PC-3 (cell line): ENCODE measurements around the gene GPC6. TPM values are rescaled to one million over a fixed set of nuclear protein-coding genes. Genes with fewer than 3 reads are reported as not detected.

ENCODE experiments used
- ATAC-seq: fragments of 200-7000 bp; cut with Tn5 transposase; 2 replicates; pipeline ENCODE4 v1.9.1; 2020; ENCODE audit warnings: mild to moderate bottlenecking, moderate library complexity
- BruUV-seq: library from RNA; stranded (reverse); fragments of 400-500 nt; replicated peaks from 2 replicates; lab custom pipeline; 2021; lab: Mats Ljungman, UMichigan
- CTCF ChIA-PET: fragments of 300-600 bp; sonication (Branson Sonifier 250); formaldehyde crosslinking; loops from one replicate; lab custom pipeline; 2022; ENCODE audit warnings: antibody characterized with exemption; lab: Charles Lee
- POLR2A ChIA-PET: fragments of 300-600 bp; sonication (Branson Sonifier 250); formaldehyde crosslinking; loops from one replicate; lab custom pipeline; 2022; ENCODE audit warnings: antibody characterized with exemption; ENCODE audit not compliant: unreplicated experiment; lab: Charles Lee
- DNase-seq: peaks from one replicate; pipeline ENCODE4 v3.0.0-alpha.2; 2015
- H2AFZ ChIP-seq: fragments of 300-600 bp; sonication (generic); 2 replicates; pipeline ENCODE4 v1.6.0; 2016; ENCODE audit warnings: antibody characterized with exemption, low read length
- H3F3A ChIP-seq: fragments of 300-600 bp; sonication (generic); one replicate; pipeline ENCODE4 v1.6.0; 2017; ENCODE audit warnings: antibody characterized with exemption, low read length, control low read depth, mild to moderate bottlenecking; ENCODE audit not compliant: unreplicated experiment
- H3K27ac ChIP-seq: fragments of 300-600 bp; sonication (generic); 2 replicates; pipeline ENCODE4 v1.5.1; 2016; ENCODE audit warnings: mild to moderate bottlenecking, low read length
- H3K27me3 ChIP-seq: fragments of 300-600 bp; sonication (generic); 2 replicates; pipeline ENCODE4 v1.6.1; 2016; ENCODE audit warnings: low read length, mixed read lengths
- H3K36me3 ChIP-seq: fragments of 300-600 bp; sonication (generic); 2 replicates; pipeline ENCODE4 v1.6.1; 2016; ENCODE audit warnings: low read depth, mixed run types, low read length, mixed read lengths
- H3K4me1 ChIP-seq: fragments of 300-600 bp; sonication (generic); 2 replicates; pipeline ENCODE4 v1.5.1; 2016; ENCODE audit warnings: low read length; ENCODE audit not compliant: insufficient read depth
- H3K4me2 ChIP-seq: fragments of 300-600 bp; sonication (generic); 2 replicates; pipeline ENCODE4 v1.6.0; 2016; ENCODE audit warnings: low read length
- H3K4me3 ChIP-seq: fragments of 300-600 bp; sonication (generic); 2 replicates; pipeline ENCODE4 v1.5.1; 2016; ENCODE audit warnings: mild to moderate bottlenecking, low read length, mixed read lengths
- H3K79me2 ChIP-seq: fragments of 300-600 bp; sonication (generic); 2 replicates; pipeline ENCODE4 v1.6.1; 2017; ENCODE audit warnings: low read length, mixed read lengths
- H3K9ac ChIP-seq: fragments of 300-600 bp; sonication (generic); 2 replicates; pipeline ENCODE4 v1.6.0; 2016; ENCODE audit warnings: mild to moderate bottlenecking, low read length
- H3K9me2 ChIP-seq: fragments of 300-600 bp; sonication (generic); replicated peaks from 2 replicates; pipeline ENCODE4 v1.6.1; 2016; ENCODE audit warnings: mixed run types, low read length, mixed read lengths
- H3K9me3 ChIP-seq: fragments of 300-600 bp; sonication (generic); 2 replicates; pipeline ENCODE4 v1.6.1; 2016; ENCODE audit warnings: low read length, mixed read lengths
- H4K20me1 ChIP-seq: fragments of 300-600 bp; sonication (generic); 2 replicates; pipeline ENCODE4 v1.6.1; 2016; ENCODE audit warnings: low read length, mixed read lengths
- CTCF ChIP-seq: fragments of 300-600 bp; sonication (generic); conservative IDR thresholded peaks from 2 replicates; pipeline ENCODE4 v1.5.1; 2017; ENCODE audit warnings: antibody characterized with exemption, low read depth, mild to moderate bottlenecking, low read length
- EZH2 ChIP-seq: fragments of 300-600 bp; sonication (generic); IDR thresholded peaks from one replicate; pipeline ENCODE4 v1.6.1; 2017; ENCODE audit warnings: antibody characterized with exemption, mild to moderate bottlenecking, low read length; ENCODE audit not compliant: unreplicated experiment
- EZH2phosphoT487 ChIP-seq: fragments of 300-600 bp; sonication (generic); IDR thresholded peaks from 2 replicates; pipeline ENCODE4 v1.6.1; 2018; ENCODE audit warnings: mild to moderate bottlenecking, antibody characterized with exemption, low read length, borderline replicate concordance
- intact Hi-C: fragments of 100-400 bp; cut with micrococcal nuclease; formaldehyde crosslinking; loops from 2 replicates; pipeline ENCODE4 v1.9.0; 2023
- total RNA-seq: library from RNA; depleted of rRNA; stranded (reverse); fragments of >200 nt; gene quantifications from 2 replicates; pipeline ENCODE4 v1.2.3, GENCODE V29; 2014

The GPC6 gene
- total RNA-seq, 1 experiment from 2014 or later, result 3.5 TPM

GRCh38 chr13:93987458-93987857 is 760.9 kb downstream of the GPC6 start:
- intact Hi-C loops, result no loop called here
- DNase-seq (no peak), ATAC-seq (no peak)
- Histone ChIP-seq H3K4me2 (no peak overlapping the region), H3K27me3 (no peaks in the 10 kb centered on the region), H3K79me2 (no peaks in the 10 kb centered on the region), H2AFZ (no peak overlapping the region), H4K20me1 (no peaks in the 10 kb centered on the region), H3F3A (no peaks in the 10 kb centered on the region), H3K9me2 (no peaks in the 10 kb centered on the region), H3K9ac (no peak overlapping the region), H3K4me1 (no peaks in the 10 kb centered on the region), H3K4me3 (no peak overlapping the region), H3K9me3 (no peaks in the 10 kb centered on the region), H3K27ac (no peak overlapping the region), H3K36me3 (no peaks in the 10 kb centered on the region)
- ChIA-PET CTCF (no interaction called here), POLR2A (no interaction called here)
- no TSS peak for BruUV-seq
- TF ChIP-seq EZH2 (no peak), EZH2phosphoT487 (no peak), CTCF (no peak)

- ATAC-seq (no peak), DNase-seq (no peak)
- Histone ChIP-seq H3K4me3 (no peak overlapping the region), H3K9me2 (no peaks in the 10 kb centered on the region), H3K27me3 (no peaks in the 10 kb centered on the region), H3K4me1 (no peaks in the 10 kb centered on the region), H3K27ac (no peak overlapping the region), H3F3A (no peaks in the 10 kb centered on the region), H3K9ac (no peak overlapping the region), H3K4me2 (no peak overlapping the region), H2AFZ (no peak overlapping the region), H3K36me3 (no peaks in the 10 kb centered on the region), H4K20me1 (no peaks in the 10 kb centered on the region), H3K9me3 (no peaks in the 10 kb centered on the region), H3K79me2 (no peaks in the 10 kb centered on the region)
- ChIA-PET CTCF (no interaction called here), POLR2A (no interaction called here)
- intact Hi-C loops, result no loop called here
- TF ChIP-seq EZH2 (no peak), CTCF (no peak), EZH2phosphoT487 (no peak)
- BruUV-seq, result no TSS peak
Measured at GRCh38 chr13:93991569-93991968, 765.0 kb downstream of the GPC6 start.

GRCh38 chr13:93996481-93996880 is 769.9 kb downstream of the GPC6 start:
- CTCF ChIA-PET, result interaction anchor here (0.6 to 0.7 kb wide), 2 partner anchors 114 to 202 kb away, joined by 3 read pairs; no protein-coding TSS in a partner anchor
- no peaks in the 10 kb centered on the region for H3K27me3 ChIP-seq
- no peak overlapping the region for H2AFZ ChIP-seq
- H3K9ac ChIP-seq, result no peak overlapping the region
- H3K4me3 ChIP-seq, result no peak overlapping the region
- no peak overlapping the region for H3K4me2 ChIP-seq
- H3K36me3 ChIP-seq, result no peaks in the 10 kb centered on the region
- intact Hi-C loops, result no loop called here
- H3K4me1 ChIP-seq, result no peaks in the 10 kb centered on the region
- no peaks in the 10 kb centered on the region for H3K9me2 ChIP-seq
- no peak overlapping the region for H3K27ac ChIP-seq
- no peaks in the 10 kb centered on the region for H3K9me3 ChIP-seq
- ATAC-seq (no peak), DNase-seq (no peak)
- TF ChIP-seq EZH2phosphoT487, result no peak
- TF ChIP-seq CTCF, result no peak
- no peak for TF ChIP-seq EZH2
- no peaks in the 10 kb centered on the region for H4K20me1 ChIP-seq
- H3F3A ChIP-seq, result no peaks in the 10 kb centered on the region
- POLR2A ChIA-PET, result no interaction called here
- no peaks in the 10 kb centered on the region for H3K79me2 ChIP-seq
- no TSS peak for BruUV-seq
